ENCODE results near the gene LAMTOR4. TPM values are rescaled to one million over a fixed set of nuclear protein-coding genes. Genes with fewer than 3 reads are reported as not detected.

The LAMTOR4 gene
- total RNA-seq, 2 donors from 2014 or later, result 213 to 243 TPM

- no peak overlapping the region for H3K27ac ChIP-seq
- H3K4me1 ChIP-seq (replicated peaks), result no peaks in the 10 kb centered on the region
- intact Hi-C loops (cut with DNase I), result no loop called here
- no peak overlapping the region for H3K4me3 ChIP-seq
- no peaks in the 10 kb centered on the region for H3K27me3 ChIP-seq (replicated peaks; ENCODE audit: insufficient read depth)
- 77% methylated on average over 11 of the region's 11 CpGs for WGBS
- H3K36me3 ChIP-seq, result peaks cover 7 to 17% of the 10 kb centered on the region in 2 donors
- TF ChIP-seq POLR2AphosphoS5 (IDR thresholded peaks at IDR 0.05), result no peak
- TF ChIP-seq POLR2A (IDR thresholded peaks at IDR 0.05), result no peak
- no peak for TF ChIP-seq CTCF (IDR thresholded peaks at IDR 0.05)
- H3K9me3 ChIP-seq, result no peaks in the 10 kb centered on the region
- no peak for DNase-seq (ENCODE audit: low spot score)
Observed at GRCh38 chr7:100107890-100108289, 40.8 kb upstream of the LAMTOR4 start.

- whole genome bisulfite sequencing, result 82% methylated on average over 12 of the region's 12 CpGs
Observed at GRCh38 chr7:100109521-100110163, 39.1 kb upstream of the LAMTOR4 start.

GRCh38 chr7:100111156-100111555 is 37.6 kb upstream of the LAMTOR4 start:
- DNase-seq (ENCODE audit: low spot score), result no peak
- no peak for TF ChIP-seq POLR2A (IDR thresholded peaks at IDR 0.05)
- Histone ChIP-seq H3K27me3 (replicated peaks; ENCODE audit: insufficient read depth) (no peaks in the 10 kb centered on the region), H3K9me3 (no peaks in the 10 kb centered on the region), H3K36me3 (peaks cover 5 to 17% of the 10 kb centered on the region in 2 donors), H3K4me1 (replicated peaks) (no peaks in the 10 kb centered on the region), H3K4me3 (no peak overlapping the region), H3K27ac (no peak overlapping the region)
- intact Hi-C loops (cut with DNase I), result no loop called here
- WGBS, result 86% methylated on average over 7 of the region's 7 CpGs

More at GRCh38 chr7:100109521-100110163, 39.1 kb upstream of the LAMTOR4 start:
- no peaks in the 10 kb centered on the region for H3K9me3 ChIP-seq
- no peaks in the 10 kb centered on the region for H3K27me3 ChIP-seq (replicated peaks; ENCODE audit: insufficient read depth)
- no peaks in the 10 kb centered on the region for H3K4me1 ChIP-seq (replicated peaks)
- no peak for DNase-seq (ENCODE audit: low spot score)
- peaks cover 7 to 17% of the 10 kb centered on the region in 2 donors for H3K36me3 ChIP-seq
- H3K4me3 ChIP-seq, result no peak overlapping the region
- intact Hi-C loops (cut with DNase I), result no loop called here
- TF ChIP-seq POLR2AphosphoS5 (IDR thresholded peaks at IDR 0.05) (no peak), POLR2A (IDR thresholded peaks at IDR 0.05) (no peak)
- H3K27ac ChIP-seq, result no peak overlapping the region

- Histone ChIP-seq H3K4me3 (no peak overlapping the region), H3K27ac (no peak overlapping the region), H3K9me3 (no peaks in the 10 kb centered on the region), H3K4me1 (replicated peaks) (no peaks in the 10 kb centered on the region), H3K27me3 (replicated peaks; ENCODE audit: insufficient read depth) (no peaks in the 10 kb centered on the region), H3K36me3 (peaks cover 4 to 13% of the 10 kb centered on the region in 2 donors)
- 85% methylated on average over 13 of the region's 13 CpGs for WGBS
- no peak for TF ChIP-seq CTCF (IDR thresholded peaks at IDR 0.05)
- no peak for TF ChIP-seq POLR2A (IDR thresholded peaks at IDR 0.05)
- TF ChIP-seq POLR2AphosphoS5 (IDR thresholded peaks at IDR 0.05), result no peak
- no peak for DNase-seq (ENCODE audit: low spot score)
- intact Hi-C loops (cut with DNase I), result no loop called here
Observed at GRCh38 chr7:100111914-100112313, 36.8 kb upstream of the LAMTOR4 start.

GRCh38 chr7:100115026-100115425 is 33.7 kb upstream of the LAMTOR4 start:
- DNase-seq (ENCODE audit: low spot score), result no peak
- Histone ChIP-seq H3K4me3 (no peak overlapping the region), H3K9me3 (no peaks in the 10 kb centered on the region), H3K36me3 (peaks cover 4 to 10% of the 10 kb centered on the region in 2 donors), H3K27me3 (replicated peaks; ENCODE audit: insufficient read depth) (no peaks in the 10 kb centered on the region), H3K27ac (no peak overlapping the region), H3K4me1 (replicated peaks) (no peaks in the 10 kb centered on the region)
- 92% methylated on average over 7 of the region's 7 CpGs for WGBS
- TF ChIP-seq POLR2A (IDR thresholded peaks at IDR 0.05) (no peak), CTCF (IDR thresholded peaks at IDR 0.05) (no peak), POLR2AphosphoS5 (IDR thresholded peaks at IDR 0.05) (no peak)
- intact Hi-C loops (cut with DNase I), result no loop called here
